Panc1 (cell line): Measurements from ENCODE around the gene ID1.
A peak's percentile ranks its signal among the peaks of the same experiment; 100 is the strongest.

ENCODE experiments used
- POLR2AphosphoS5 ChIP-seq: IDR thresholded peaks from 2 replicates; pipeline ENCODE4 v1.6.1; 2012; ENCODE audit warnings: mild to moderate bottlenecking, low read depth, low read length, moderate library complexity
- SIN3A ChIP-seq: IDR thresholded peaks from 2 replicates; pipeline ENCODE4 v1.6.1; 2012; ENCODE audit warnings: low read depth, mild to moderate bottlenecking, low read length, moderate library complexity, borderline replicate concordance; ENCODE audit not compliant: insufficient read depth
- TF ChIP-seq, protein P1 (sequence below): fragments of 450-650 bp; IDR thresholded peaks from 2 replicates; pipeline ENCODE4 v1.5.1; 2017; ENCODE audit warnings: mild to moderate bottlenecking

DNA sequence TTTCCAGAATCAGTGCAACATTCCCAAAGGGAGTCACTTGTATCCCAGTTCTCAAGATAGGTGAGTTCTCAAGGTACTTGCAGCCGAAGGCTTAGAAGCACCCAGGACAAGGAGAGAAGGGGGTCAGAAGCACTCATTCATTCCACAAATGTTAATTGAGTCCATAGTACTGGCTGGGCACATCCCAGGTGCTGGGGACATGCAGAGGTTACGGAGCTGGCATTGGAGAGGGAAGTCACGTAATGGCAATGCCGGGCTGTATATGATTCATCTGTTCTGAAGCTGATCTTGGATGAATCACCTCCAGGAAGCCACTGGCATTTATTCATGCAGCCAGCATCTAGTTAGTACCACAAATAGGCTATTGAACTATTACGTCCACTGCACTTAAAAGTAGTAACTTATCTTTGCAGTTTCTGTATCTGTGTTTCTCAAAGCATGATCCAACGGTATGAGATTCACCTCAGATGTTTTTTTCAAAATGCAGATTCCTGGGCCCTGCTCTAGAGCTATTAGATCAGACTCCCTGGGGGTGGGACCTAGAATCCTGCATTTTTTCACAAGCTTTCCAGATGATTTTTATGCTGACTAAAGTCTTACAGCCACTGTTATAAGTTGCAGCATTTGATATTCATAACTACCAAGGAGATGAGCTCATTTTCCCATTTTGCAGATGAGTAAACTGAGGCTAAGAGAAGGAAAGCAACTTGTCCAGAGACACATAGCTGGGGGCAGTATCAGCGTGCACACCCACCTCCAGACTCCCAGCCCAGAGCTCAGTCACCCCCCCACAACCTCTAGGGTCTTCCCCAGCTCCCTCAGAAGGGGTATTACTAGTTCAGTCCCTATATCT lies 44.1 kb upstream of the ID1 start:
- TF ChIP-seq, protein P1, sequence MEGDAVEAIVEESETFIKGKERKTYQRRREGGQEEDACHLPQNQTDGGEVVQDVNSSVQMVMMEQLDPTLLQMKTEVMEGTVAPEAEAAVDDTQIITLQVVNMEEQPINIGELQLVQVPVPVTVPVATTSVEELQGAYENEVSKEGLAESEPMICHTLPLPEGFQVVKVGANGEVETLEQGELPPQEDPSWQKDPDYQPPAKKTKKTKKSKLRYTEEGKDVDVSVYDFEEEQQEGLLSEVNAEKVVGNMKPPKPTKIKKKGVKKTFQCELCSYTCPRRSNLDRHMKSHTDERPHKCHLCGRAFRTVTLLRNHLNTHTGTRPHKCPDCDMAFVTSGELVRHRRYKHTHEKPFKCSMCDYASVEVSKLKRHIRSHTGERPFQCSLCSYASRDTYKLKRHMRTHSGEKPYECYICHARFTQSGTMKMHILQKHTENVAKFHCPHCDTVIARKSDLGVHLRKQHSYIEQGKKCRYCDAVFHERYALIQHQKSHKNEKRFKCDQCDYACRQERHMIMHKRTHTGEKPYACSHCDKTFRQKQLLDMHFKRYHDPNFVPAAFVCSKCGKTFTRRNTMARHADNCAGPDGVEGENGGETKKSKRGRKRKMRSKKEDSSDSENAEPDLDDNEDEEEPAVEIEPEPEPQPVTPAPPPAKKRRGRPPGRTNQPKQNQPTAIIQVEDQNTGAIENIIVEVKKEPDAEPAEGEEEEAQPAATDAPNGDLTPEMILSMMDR, result no peak
- peak; percentile 73 for TF ChIP-seq POLR2AphosphoS5
- TF ChIP-seq SIN3A, result no peak
